GM19043 (cell line): ENCODE measurements around the gene FBXW7.
A peak's percentile ranks its signal among the peaks of the same experiment; 100 is the strongest.

Source experiments
- ATAC-seq: cut with Tn5 transposase; IDR thresholded peaks from one replicate; pipeline ENCODE4 v1.9.1; 2021; ENCODE audit warnings: low read depth; ENCODE audit not compliant: unreplicated experiment

Gene FBXW7

DNA sequence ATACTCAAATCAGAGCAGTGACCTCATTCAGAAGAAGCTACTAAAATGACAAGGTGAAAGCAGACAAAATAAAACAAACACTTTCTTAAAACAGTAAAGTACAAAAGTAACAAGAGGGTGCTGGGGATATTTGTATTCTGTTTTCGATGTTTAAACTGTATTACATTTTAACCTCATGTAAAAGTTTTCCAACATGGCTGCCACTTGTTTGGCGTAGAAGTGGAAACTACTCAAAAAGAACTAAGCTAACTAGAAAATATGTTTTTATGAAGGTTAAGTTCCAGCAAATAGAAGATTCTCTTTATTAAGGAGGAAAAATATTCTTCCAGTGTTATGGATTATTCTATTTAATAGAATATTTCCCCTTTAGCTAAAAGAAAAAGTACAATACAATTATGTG lies 155.0 kb downstream of the FBXW7 start:
- no peak for ATAC-seq

DNA sequence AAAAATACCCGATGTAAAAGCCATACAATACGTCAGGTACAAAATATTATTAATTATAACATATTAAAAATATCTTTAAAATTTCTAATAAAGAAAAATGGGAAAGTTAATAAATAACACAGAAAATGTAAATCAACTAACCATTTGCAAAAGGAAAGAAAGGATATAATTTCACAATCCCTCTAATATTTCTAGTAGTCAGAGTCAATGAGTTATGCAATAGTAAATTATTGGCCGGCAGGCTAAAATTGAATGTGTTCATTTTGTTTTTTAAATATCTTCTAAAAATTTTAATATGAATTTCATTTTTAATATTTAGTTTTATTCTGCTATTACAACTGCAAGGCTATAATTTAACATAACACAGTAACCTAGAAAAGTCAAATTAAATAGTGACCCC lies 155.7 kb downstream of the FBXW7 start:
- no peak for ATAC-seq

DNA sequence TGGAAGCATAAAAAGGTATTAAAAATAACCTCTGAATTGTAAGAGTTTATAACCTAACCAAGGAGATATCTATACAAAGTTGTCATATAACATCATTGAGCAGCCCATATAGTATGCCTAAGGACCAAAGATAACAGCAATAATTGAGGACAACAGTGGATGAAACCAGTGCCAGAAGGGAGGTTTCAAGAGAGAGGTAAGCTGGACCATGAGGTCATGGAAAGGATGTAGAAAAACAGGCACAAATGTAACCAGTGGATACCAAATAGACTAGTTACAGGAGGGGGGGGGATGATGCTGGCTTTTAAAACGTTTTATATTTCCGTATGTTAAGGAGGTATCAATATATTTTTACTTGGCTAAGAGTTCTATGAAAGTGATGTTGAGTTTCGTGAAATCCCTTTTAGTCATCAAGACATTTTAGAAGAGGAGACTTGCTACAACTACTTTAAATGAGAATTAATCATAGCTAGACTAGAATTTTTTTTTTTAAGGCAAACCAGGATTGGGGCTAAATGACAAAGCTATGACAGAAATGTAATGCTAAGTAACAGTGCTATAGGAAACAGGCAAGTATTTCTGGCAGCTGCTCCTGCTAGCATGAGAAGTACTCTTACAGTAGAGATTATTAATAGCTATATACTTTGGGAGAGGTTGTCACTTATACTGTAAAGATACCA lies 161.1 kb downstream of the FBXW7 start:
- no peak for ATAC-seq

DNA sequence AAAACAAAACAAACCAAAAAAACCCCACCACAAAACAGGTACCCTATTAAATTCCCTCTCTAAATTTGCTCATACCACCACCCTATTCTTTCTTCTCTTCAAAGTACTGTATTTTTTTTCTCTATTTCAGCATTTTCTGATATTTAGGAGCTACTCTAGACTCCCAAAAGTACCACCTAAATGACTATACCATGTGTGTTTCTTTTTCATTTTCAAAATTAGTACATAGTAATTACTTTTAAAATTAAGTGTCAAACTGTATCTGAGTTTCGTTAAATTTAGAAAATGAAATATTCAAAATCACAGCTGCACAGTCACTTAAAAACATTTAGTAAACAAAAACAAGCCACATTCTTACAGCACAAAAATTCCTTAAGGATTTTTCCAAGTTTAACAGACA lies 161.7 kb downstream of the FBXW7 start:
- ATAC-seq, result no peak

DNA sequence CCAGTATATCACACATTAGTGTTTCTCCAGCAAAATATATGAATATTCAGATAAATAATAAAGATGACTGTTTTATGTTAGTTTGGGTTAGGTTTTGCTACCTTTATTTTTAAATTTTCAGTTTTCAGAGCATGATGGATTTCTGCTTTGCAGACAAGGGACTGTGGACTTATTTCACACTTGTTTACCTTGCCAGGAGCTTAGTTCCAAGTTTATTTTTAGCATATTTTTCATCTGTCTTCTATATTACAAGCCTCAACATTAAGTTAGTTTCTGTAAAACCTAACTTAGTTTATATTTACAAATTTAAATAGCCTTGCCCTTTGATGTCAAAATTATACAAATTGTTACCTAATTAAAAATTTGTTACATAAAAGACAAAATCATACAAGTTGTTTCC lies 163.4 kb downstream of the FBXW7 start:
- ATAC-seq, result no peak

DNA sequence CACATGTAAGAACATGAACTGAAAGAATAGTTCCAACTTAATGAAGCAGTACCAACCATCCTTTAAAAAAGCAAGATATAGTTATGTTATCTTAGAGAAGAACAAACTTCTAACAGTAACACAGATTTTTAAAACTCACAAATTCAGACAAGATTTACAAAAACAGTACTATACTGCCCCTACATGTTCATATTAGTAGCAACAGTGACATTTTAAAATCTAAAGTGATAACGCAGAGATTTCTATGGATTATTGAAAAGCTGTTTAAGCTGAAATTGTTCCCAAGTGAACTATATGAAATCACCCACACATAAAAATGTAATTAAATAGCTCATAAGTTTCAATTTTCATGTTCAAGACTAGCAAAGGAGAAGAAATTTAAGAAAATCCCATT lies 166.0 kb downstream of the FBXW7 start:
- no peak for ATAC-seq

DNA sequence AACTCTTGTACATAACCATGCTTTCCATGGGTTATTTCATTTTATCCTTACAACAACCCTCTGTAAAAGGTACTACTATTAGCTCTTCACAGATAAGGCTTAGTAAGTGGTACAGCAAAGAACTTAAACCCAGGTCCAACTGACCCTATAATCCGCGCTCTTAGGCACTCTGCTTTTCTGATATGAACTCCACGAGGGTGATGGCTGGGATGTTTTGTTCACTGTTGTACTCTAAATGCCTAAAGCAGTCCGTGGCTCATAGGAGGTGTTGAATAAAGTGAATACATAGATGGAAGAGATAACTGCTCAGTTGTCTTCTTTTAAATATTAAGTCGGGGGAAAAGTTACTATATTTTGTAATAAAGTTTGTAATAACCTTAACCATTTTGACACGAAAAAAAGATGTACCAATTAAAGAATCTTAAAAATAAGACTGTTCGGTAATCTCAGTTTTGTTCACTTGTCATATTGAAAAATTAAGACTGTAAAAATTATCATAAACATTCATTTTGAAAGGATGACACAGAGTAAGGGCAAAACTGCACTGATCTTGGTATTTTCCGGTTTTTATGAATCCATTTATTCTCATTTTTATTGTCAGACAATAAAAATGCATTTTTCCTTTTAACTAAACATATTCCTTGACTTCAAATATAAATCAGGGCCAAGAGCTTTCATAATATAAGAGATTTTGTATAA lies 166.5 kb downstream of the FBXW7 start:
- no peak for ATAC-seq

DNA sequence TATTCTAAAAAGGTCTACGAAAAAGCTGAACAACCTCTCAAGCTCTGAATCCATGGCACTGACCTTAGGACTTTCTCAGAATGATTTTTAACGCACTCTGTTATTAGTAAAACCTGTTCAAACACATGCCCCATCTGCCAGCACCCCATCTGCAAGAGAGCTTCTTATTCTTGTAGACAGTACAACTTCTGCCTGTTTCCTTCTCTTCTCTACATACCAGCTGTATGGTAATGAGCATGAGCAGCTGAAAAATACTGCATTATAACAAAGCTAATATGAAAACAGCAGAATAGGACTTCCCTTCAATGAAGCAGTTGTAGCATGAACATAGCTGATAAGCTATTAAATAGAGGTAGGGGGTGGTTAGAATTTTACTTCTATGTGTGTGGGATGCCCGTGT lies 167.9 kb downstream of the FBXW7 start:
- ATAC-seq, result no peak

DNA sequence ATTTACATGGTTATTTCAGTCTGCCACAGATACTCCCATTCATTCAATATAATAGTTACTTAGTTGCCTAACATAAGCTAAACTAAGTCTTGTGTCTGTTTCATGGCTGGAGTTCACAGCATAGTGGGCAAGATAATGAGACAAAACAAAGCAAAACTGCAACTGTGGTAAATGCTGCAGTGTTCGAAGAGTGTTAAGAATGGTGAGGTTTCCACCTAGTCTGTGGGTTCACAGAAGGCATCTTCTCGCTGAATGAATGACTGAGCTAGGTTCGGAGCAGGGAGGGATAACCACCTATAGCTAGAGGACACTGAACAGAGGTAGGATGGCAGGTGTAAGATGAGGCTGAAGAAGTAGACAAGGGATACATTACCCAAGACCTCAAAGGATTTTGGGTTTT lies 171.0 kb downstream of the FBXW7 start:
- ATAC-seq, result no peak

DNA sequence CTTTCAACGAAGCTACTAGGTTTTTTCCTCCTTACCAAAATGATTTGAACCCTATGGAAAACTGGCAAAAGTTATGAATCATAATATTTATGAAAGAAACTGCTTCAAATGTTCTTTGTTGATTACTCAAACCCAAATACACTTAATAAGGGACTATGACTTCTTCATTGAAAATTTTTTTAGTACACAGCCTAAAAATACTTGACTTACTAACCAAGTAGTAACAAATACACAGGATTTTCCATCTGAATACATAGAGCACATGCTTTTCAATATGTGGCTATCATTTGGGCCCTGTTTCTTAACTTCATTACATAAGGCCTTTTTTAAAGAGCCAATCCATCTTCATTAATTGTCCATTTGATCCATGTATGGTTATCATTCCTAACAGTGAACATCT lies 171.5 kb downstream of the FBXW7 start:
- ATAC-seq, result no peak

DNA sequence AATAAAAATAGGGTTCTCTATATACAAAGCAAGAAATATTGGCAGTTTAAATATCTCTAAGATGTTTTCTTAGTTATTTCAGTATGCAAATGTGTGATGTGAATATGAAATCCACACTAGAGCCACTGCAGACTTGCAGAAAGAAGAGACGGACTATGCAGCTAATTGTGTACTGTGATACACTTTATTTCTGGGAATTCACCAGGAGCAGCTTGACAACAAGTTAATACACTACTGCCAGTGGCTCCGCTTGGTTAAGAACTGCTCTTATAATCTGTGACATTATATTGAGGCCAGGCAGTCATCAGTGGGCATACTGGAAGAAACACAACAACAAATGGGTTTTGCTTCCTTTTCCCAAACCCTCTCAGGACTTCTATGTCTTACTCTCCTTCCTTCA lies 172.0 kb downstream of the FBXW7 start:
- ATAC-seq, result no peak

DNA sequence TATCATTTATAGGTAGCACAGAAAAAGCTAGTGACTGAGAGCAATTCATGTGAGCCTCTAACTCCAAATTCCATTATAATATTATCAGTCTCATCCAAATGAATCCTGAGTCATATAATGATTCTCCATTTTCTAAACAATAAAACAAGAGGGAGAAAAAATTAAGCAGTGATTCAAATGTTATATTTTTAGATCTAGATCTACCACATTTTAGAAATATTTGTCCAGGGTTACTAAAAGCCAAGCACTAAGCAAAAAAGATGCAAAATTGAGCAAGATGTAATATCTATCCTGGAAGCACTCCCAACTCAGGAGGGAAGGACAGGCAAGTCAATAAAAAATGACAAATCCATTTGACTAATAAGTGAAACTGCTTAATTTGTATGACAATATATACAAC lies 172.8 kb downstream of the FBXW7 start:
- no peak for ATAC-seq

DNA sequence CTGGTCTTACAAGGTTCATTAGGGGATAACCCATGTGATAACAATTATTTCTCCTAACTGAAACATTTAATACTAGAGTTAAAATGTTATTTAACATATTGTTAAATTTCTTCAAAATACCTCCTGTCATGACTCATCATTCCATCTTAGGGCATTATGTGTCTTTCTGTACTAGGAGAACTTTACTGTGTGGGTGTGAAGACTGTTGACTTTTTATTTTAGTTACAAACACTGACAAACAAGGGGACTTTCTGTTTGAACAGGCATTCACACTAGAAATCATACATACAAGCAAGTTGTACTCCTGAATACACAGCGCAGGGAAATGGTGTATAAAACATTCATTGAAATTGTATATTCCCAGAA lies 175.9 kb downstream of the FBXW7 start:
- ATAC-seq, result no peak

DNA sequence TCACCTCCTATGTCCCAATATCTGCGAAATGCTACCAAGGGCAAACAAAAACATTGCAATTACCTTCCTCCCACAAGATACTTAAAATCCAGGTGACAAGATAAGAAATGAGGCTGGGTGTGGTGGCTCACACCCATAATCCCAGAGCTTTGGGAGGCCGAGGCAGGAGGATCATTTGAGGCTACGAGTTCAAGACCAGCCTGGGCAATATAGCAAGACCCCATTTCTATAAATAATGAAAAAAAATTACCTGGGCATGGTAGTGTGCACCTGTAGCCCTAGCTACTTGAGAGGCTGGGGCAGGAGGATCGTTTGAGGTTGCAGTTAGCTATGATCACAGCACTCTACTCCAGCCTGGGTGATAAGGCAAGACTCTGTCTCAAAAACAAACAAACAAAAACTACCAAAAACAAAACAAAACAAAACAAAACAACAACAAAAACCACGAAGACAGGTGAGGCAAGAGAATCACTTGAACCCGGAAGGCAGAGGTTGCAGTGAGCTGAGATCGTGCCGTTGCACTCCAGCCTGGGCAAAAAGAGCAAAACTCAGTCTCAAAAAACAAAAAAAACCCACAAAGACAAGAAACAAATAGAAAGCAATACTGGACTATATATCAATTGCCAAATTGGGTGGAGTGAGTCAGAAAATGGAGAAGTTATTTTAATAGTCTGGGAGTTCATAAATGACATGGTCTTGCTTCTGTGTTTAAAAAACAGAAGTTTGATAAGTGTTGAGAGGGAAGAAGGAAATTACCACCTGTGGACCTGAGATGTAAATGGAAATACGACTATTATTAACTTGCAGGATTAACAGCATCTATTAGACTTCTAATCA lies 176.5 kb downstream of the FBXW7 start:
- no peak for ATAC-seq

DNA sequence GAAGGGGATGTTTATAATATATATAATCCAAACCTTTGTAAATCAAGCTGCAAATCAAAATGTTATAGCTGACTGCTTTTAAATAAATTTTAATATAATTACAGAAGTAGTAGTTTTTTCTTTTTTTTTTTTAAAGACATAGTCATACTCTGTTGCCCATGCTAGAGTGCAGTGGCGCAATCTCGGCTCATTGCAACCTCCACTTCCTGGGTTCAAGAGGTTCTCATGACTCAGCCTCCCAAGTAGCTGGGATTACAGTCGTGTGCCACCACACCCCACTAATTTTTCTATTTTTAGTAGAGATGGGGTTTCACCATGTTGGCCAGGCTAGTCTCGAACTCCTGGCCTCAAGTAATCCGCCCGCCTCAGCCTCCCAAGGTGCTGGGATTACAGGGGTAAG lies 178.7 kb downstream of the FBXW7 start:
- no peak for ATAC-seq

DNA sequence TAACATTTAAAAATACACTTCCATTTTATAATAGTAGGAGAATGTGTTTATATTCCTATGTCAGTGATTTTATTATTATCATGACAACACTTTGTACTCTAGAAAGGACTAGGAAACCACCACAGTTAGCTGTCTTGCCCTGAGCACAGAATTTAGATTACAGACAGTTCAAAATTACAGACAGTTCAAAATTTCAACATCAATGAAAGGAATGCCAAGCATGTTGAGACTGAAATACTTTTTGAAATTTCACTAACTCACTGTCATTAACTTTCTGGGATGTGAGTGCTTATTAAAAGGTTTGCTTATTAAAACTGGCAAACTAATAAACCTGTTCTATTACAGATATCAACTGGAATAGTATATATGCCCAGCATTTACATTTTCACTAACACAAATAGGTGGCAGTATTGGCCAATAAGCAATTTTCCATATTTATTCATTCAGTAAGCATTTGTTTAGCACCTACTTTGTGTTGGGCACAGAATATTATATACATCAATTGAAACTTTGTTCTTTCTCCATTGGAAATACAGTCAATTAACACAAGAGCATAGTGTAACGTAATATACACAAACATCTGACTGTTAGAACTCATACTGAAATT lies 179.4 kb downstream of the FBXW7 start:
- no peak for ATAC-seq

DNA sequence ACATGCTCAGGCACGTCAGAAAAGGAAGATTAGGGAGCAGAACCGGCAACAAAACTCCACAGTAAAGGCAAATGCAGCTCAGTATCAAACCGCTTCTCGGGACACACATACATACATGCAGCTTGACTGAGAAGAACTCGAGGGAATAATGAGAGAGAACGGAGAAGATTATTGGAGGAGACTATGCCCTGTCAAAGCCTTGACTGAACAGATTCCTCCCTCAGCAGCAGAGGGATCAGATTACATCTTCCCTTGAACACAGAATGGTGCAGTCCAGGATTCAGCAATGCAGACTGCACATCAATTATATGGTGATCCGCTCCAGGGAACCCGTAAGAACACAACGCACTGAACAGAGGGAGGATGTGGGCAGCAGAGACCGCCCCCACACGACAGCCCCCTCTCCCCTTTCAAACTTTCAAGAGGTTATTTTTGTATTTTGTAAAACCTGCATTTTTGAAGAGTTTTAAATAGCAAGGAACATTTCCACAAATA lies 183.2 kb downstream of the FBXW7 start:
- ATAC-seq, result peak; percentile 91

DNA sequence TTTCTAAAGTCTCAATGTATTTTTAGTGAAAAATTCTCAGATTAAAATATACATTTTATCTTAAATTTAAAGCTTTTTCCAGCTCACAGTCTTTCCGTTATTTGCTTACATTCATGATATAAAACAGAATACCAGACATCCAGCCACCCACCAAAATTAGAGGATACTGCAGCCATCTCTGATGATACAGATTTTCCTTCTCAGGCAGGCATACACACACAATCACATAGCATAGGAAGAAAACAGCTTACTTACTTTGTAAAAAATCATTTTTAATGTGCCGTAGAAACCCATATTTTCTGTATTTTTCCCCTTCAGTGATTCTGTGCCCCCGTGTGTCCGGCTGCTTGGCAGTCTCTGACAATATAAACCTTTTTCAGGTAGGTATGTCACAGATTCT lies 183.7 kb downstream of the FBXW7 start:
- ATAC-seq, result no peak

DNA sequence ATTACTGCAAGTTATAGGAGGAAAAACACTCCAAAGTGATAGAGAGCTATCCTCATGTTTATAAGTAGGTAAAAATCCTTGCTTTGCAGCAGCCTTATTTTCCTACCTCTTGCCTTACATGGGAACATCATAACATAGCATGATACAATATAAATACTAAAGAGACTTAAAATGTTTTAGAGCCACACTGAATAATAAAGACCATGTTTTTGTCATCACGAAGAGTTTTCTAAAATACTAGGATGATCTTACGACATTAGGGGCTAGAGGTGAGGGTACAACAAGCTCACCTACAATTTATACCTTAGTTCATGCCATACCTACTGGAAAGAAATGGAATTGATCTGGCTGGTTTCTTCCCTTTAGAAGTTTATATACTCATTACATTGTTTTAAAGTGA lies 184.8 kb downstream of the FBXW7 start:
- ATAC-seq, result no peak

DNA sequence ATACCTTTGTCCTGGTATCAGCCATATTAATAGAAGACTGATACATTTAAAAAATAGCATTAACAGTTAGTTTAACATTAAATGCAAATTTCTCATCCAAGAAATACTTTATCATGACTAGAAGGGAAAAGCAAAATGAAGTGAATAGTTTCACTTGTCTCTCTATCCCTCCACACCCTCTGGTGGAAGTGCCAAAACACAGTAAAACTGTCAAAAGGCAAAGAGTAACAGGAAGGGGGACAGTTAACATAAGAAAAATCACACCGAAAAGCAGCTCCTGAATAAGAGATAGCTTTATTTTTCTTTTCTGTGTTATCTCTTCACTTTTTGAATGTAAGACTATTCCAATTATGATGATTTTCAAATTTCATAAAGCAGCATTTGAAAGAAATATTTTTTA lies 187.2 kb downstream of the FBXW7 start:
- no peak for ATAC-seq

DNA sequence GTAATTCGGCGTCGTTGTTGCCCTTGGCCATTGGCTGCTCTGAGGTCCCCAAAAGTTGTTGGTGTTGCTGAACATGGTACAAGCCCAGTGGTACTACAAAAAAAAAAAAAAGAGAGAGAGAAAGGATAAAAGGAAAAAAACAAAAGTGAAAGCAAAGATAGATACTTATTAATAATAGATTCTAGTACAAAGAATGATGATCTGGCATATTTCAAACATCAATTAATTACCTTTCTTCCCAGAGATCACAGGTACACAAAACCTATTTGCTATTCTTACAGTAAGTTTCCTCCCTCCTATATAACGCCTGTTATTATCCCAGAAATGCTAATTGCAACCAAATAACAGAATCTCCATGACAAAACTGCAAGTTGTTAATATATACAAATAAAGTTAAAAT lies 188.9 kb downstream of the FBXW7 start:
- ATAC-seq, result no peak
